ENCODE data around the gene LRRFIP2. TPM values are rescaled to one million over a fixed set of nuclear protein-coding genes. Genes with fewer than 3 reads are reported as not detected.
"Not testable (repeated sequence)": the region's sequence is repeated elsewhere in the genome, so short reads cannot be mapped to it uniquely, and the experiment has no call there.

The LRRFIP2 gene
- total and polyA plus RNA-seq, 9 donors, result 35.5 to 81.1 (median 48.3) TPM

DNA sequence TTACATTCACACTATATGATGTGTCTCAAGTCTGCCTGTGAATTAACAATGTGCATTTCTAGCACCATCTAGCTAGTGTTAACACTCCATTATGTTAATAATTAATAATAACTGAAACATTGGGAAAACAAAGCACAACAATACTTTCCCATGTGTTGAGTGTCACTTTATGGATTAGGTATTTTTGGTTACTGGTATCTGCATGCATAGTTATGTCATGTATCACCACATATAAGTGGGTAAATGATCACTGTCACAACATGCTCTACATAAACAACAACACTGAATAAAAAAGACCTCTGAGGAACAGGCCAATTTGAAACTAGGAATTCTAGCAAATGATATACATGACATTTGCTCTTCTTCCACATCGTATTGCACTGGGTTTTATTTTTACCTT lies 106.4 kb downstream of the LRRFIP2 start:
- Histone ChIP-seq H3K4me3 (no peak overlapping the region), H3K9me3 (no peaks in the 10 kb centered on the region), H3K27me3 (no peaks in the 10 kb centered on the region), H3K27ac (no peak overlapping the region), H3K36me3 (no peaks in the 10 kb centered on the region), H3K4me1 (ENCODE audit: insufficient read depth) (peaks cover 1% of the 10 kb centered on the region)
- TF ChIP-seq, protein P1, sequence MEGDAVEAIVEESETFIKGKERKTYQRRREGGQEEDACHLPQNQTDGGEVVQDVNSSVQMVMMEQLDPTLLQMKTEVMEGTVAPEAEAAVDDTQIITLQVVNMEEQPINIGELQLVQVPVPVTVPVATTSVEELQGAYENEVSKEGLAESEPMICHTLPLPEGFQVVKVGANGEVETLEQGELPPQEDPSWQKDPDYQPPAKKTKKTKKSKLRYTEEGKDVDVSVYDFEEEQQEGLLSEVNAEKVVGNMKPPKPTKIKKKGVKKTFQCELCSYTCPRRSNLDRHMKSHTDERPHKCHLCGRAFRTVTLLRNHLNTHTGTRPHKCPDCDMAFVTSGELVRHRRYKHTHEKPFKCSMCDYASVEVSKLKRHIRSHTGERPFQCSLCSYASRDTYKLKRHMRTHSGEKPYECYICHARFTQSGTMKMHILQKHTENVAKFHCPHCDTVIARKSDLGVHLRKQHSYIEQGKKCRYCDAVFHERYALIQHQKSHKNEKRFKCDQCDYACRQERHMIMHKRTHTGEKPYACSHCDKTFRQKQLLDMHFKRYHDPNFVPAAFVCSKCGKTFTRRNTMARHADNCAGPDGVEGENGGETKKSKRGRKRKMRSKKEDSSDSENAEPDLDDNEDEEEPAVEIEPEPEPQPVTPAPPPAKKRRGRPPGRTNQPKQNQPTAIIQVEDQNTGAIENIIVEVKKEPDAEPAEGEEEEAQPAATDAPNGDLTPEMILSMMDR (IDR thresholded peaks at IDR 0.05), result no peak
- TF ChIP-seq EP300 (IDR thresholded peaks at IDR 0.05) (no peak), POLR2A (IDR thresholded peaks at IDR 0.05) (no peak)
- 93 to 94% (median 94%) methylated on average over 1 of the region's 1 CpG for WGBS, 3 donors
- intact Hi-C loops (cut with DNase I), result no loop called here
- no peak for DNase-seq

DNA sequence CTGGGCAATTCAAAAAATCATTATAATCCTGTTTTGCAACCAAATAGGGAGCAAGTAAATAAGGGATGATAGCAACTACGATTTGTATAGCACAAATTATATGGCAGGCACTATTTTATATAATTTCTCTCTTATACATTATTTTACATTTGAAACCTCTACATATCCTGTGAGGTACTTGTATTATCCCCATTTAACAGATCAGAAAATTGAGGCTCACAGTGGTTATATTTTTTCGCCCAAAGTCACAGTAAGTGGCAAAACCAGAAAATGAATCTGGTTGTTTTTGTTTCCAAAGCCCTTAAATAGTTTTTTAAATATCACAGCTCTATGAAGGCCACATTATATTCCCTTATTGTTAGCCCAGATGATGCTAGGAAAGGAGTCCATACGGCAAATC lies 106.8 kb downstream of the LRRFIP2 start:
- H3K27ac ChIP-seq, result no peak overlapping the region
- WGBS, 3 donors, result 92 to 96% (median 95%) methylated on average over 3 of the region's 3 CpGs
- H3K36me3 ChIP-seq, result no peaks in the 10 kb centered on the region
- intact Hi-C loops (cut with DNase I), result no loop called here
- no peaks in the 10 kb centered on the region for H3K27me3 ChIP-seq
- no peaks in the 10 kb centered on the region for H3K9me3 ChIP-seq
- TF ChIP-seq, protein P1 (IDR thresholded peaks at IDR 0.05), result no peak
- TF ChIP-seq EP300 (IDR thresholded peaks at IDR 0.05) (no peak), POLR2A (IDR thresholded peaks at IDR 0.05) (no peak)
- H3K4me1 ChIP-seq (ENCODE audit: insufficient read depth), result peaks cover 1% of the 10 kb centered on the region
- H3K4me3 ChIP-seq, result no peak overlapping the region
- no peak for DNase-seq

DNA sequence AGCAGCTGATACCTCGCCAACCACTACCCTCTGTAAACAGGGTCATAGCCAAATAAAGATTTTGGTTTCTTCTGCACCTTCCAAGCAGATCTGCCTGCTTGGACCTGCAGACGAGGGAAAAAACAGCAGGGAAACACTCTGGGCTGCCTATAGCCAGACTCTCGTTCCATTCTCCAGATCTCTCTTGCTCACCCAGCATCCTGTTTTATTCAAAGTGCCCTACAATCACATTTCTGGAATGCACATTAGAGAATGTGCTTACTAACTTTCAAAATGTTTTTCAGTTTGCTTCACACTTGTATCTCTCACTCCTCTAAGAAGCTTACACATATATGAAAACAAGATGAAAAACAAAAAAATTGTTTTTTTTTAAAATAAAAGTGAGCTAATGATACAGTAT lies 109.6 kb downstream of the LRRFIP2 start:
- Histone ChIP-seq H3K9me3 (no peaks in the 10 kb centered on the region), H3K27ac (no peak overlapping the region), H3K36me3 (no peaks in the 10 kb centered on the region), H3K4me3 (no peak overlapping the region), H3K27me3 (no peaks in the 10 kb centered on the region), H3K4me1 (ENCODE audit: insufficient read depth) (peaks cover 1% of the 10 kb centered on the region)
- DNase-seq, result no peak
- TF ChIP-seq POLR2A (IDR thresholded peaks at IDR 0.05) (no peak), EP300 (IDR thresholded peaks at IDR 0.05) (no peak)
- TF ChIP-seq, protein P1 (IDR thresholded peaks at IDR 0.05), result no peak
- 37 to 61% (median 52%) methylated on average over 3 of the region's 3 CpGs for WGBS, 3 donors
- intact Hi-C loops (cut with DNase I), result no loop called here

DNA sequence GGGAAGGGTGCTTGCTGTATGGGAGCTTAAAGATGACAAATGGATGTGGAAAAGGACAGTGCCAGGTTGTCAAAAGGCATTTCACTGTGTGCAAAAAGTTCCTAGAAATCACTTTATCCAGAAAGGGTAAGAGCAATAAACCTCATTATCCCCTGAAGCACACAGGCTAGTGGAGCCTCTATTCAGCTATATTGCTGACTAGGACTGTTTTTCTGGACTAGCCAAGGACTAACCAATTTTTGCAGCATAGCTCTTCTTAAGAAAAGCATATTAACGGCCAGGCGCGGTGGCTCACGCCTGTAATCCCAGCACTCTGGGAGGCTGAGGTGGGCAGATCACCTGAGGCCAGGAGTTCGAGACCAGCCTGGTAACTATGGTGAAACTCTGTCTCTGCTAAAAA lies 116.3 kb downstream of the LRRFIP2 start:
- WGBS, 3 donors, result 95 to 99% (median 95%) methylated on average over 5 of the region's 5 CpGs
- intact Hi-C loops (cut with DNase I), result no loop called here
- Histone ChIP-seq H3K27ac (no peak overlapping the region), H3K27me3 (no peaks in the 10 kb centered on the region), H3K4me3 (no peak overlapping the region), H3K9me3 (no peaks in the 10 kb centered on the region), H3K4me1 (ENCODE audit: insufficient read depth) (peaks cover 6% of the 10 kb centered on the region), H3K36me3 (no peaks in the 10 kb centered on the region)
- TF ChIP-seq POLR2A (IDR thresholded peaks at IDR 0.05) (no peak), EP300 (IDR thresholded peaks at IDR 0.05) (no peak)
- TF ChIP-seq, protein P1 (IDR thresholded peaks at IDR 0.05), result no peak
- no peak for DNase-seq

DNA sequence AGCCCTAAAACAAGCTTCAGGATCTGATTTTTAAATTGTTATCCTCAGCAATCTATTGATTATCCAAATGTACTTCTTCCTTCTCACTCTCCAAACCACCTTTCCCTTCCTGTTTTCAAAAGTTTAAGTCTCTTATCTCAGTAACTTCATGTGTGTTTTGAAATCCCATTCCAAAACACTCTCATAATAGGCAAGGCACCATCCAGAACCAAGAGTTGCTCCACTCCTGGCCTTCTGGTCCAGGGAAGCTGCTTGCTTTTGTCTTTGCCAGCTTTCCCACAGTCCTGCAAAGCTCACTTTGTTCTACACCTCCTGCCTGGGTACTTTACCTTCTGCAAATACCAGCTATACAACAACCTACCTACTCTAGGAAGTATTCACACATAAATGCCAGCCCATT lies 117.6 kb downstream of the LRRFIP2 start:
- H3K36me3 ChIP-seq, result no peaks in the 10 kb centered on the region
- intact Hi-C loops (cut with DNase I), result no loop called here
- TF ChIP-seq EP300 (IDR thresholded peaks at IDR 0.05) (no peak), POLR2A (IDR thresholded peaks at IDR 0.05) (no peak)
- TF ChIP-seq, protein P1 (IDR thresholded peaks at IDR 0.05), result no peak
- H3K9me3 ChIP-seq, result no peaks in the 10 kb centered on the region
- H3K4me3 ChIP-seq, result no peak overlapping the region
- no peaks in the 10 kb centered on the region for H3K27me3 ChIP-seq
- DNase-seq, result no peak
- no peak overlapping the region for H3K27ac ChIP-seq
- H3K4me1 ChIP-seq (ENCODE audit: insufficient read depth), result peaks cover 6% of the 10 kb centered on the region

DNA sequence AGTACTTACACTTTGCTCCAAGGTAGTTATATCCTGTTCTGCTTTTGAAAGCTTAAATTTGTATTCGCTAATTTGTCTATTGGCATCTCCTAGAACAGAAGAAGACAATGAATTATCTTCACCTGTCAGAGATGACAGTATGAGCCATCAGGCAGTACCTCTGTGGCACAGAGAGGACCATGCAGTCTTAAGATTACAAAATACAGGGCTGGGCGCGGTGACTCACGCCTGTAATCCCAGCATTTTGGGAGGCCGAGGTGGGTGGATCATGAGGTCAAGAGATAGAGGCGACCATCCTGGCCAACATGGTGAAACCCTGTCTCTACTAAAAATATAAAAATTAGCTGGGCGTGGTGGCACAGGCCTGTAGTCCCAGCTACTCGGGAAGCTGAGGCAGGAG lies 119.3 kb downstream of the LRRFIP2 start:
- H3K36me3 ChIP-seq; H3K4me3 ChIP-seq; DNase-seq; intact Hi-C loops (cut with DNase I); H3K4me1 ChIP-seq (ENCODE audit: insufficient read depth); H3K27ac ChIP-seq; H3K27me3 ChIP-seq; H3K9me3 ChIP-seq: not testable (repeated sequence)
- 88 to 97% (median 93%) methylated on average over 8 of the region's 8 CpGs for WGBS, 3 donors

Measured in ovary (tissue), 9 donors.